Fibroblast of upper back skin (primary cell): ENCODE results near the gene CAPRIN1.
"Not testable (repeated sequence)": the region's sequence is repeated elsewhere in the genome, so short reads cannot be mapped to it uniquely, and the experiment has no call there.

ENCODE experiments used
- DNase-seq: peaks from one replicate; pipeline ENCODE4 v3.0.0-alpha.2; 2013

CAPRIN1 gene

GRCh38 chr11:34052608-34053160 lies 1.2 kb downstream of the CAPRIN1 start:
- DNase-seq = no peak

- peak; percentile 80 for DNase-seq
Measured at GRCh38 chr11:34053161-34053686, 1.7 kb downstream of the CAPRIN1 start.

GRCh38 chr11:34054351-34054750 lies 2.8 kb downstream of the CAPRIN1 start:
- not testable (repeated sequence) for DNase-seq

GRCh38 chr11:34055218-34056000 lies 3.9 kb downstream of the CAPRIN1 start:
- DNase-seq = no peak

- no peak for DNase-seq
Measured at GRCh38 chr11:34056672-34057071, 5.1 kb downstream of the CAPRIN1 start.

- DNase-seq = no peak
Measured at GRCh38 chr11:34063061-34063795, 11.7 kb downstream of the CAPRIN1 start.

GRCh38 chr11:34064291-34064690 lies 12.8 kb downstream of the CAPRIN1 start:
- no peak for DNase-seq

GRCh38 chr11:34065505-34066203 lies 14.1 kb downstream of the CAPRIN1 start:
- peak; percentile 11 for DNase-seq

GRCh38 chr11:34066766-34067165 lies 15.2 kb downstream of the CAPRIN1 start:
- not testable (repeated sequence) for DNase-seq

GRCh38 chr11:34067383-34068065 lies 16.0 kb downstream of the CAPRIN1 start:
- no peak for DNase-seq

GRCh38 chr11:34068111-34068510 lies 16.6 kb downstream of the CAPRIN1 start:
- peak; percentile 41 for DNase-seq

- not testable (repeated sequence) for DNase-seq
Measured at GRCh38 chr11:34071306-34071705, 19.8 kb downstream of the CAPRIN1 start.

- DNase-seq = no peak
Measured at GRCh38 chr11:34072041-34072440, 20.5 kb downstream of the CAPRIN1 start.

GRCh38 chr11:34072832-34073231 lies 21.3 kb downstream of the CAPRIN1 start:
- DNase-seq = no peak

GRCh38 chr11:34074391-34074790 lies 22.9 kb downstream of the CAPRIN1 start:
- DNase-seq = no peak

- DNase-seq = peak; percentile 55
Measured at GRCh38 chr11:34075178-34075820, 23.8 kb downstream of the CAPRIN1 start.

- no peak for DNase-seq
Measured at GRCh38 chr11:34080609-34081008, 29.1 kb downstream of the CAPRIN1 start.

- DNase-seq = no peak
Measured at GRCh38 chr11:34084637-34085036, 33.1 kb downstream of the CAPRIN1 start.

GRCh38 chr11:34086554-34087283 lies 35.2 kb downstream of the CAPRIN1 start:
- no peak for DNase-seq

- DNase-seq = no peak
Measured at GRCh38 chr11:34091825-34092224, 40.3 kb downstream of the CAPRIN1 start.

GRCh38 chr11:34094900-34095299 lies 43.4 kb downstream of the CAPRIN1 start:
- not testable (repeated sequence) for DNase-seq
